Measurements from ENCODE around the gene NFILZ. TPM values are rescaled to one million over a fixed set of nuclear protein-coding genes. Genes with fewer than 3 reads are reported as not detected.
"Not testable (repeated sequence)": the region's sequence is repeated elsewhere in the genome, so short reads cannot be mapped to it uniquely, and the experiment has no call there.

NFILZ gene
- total RNA-seq, 2 experiments from 2014 or later: not detected

GRCh38 chr19:8617984-8618383 is 12.4 kb upstream of the NFILZ start:
- Histone ChIP-seq H3K4me1 (ENCODE audit: insufficient read depth, low read length, poor library complexity, severe bottlenecking) (no peaks in the 10 kb centered on the region), H2AFZ (ENCODE audit: low read length) (no peak overlapping the region), H3K4me2 (ENCODE audit: low read length) (no peak overlapping the region), H3K9me2 (ENCODE audit: insufficient read depth, low read length) (no peaks in the 10 kb centered on the region), H3K27ac (ENCODE audit: low read depth, low read length, poor library complexity, severe bottlenecking) (no peak overlapping the region), H3K4me3 (ENCODE audit: low read depth, low read length, poor library complexity, severe bottlenecking) (no peak overlapping the region), H3K36me3 (ENCODE audit: insufficient read depth, low read length) (no peaks in the 10 kb centered on the region), H3K9me3 (ENCODE audit: low read length) (no peaks in the 10 kb centered on the region), H3K79me2 (ENCODE audit: insufficient read depth, low read depth, low read length) (no peaks in the 10 kb centered on the region), H4K20me1 (ENCODE audit: insufficient read depth, low read length) (no peaks in the 10 kb centered on the region)
- CTCF ChIA-PET (ENCODE audit: unreplicated experiment): no interaction called here
- intact Hi-C loops (cut with micrococcal nuclease; ENCODE audit: unreplicated experiment): no loop called here
- no TSS peak for BruUV-seq (replicated peaks)
- TF ChIP-seq EZH2phosphoT487 (IDR thresholded peaks at IDR 0.05; ENCODE audit: borderline replicate concordance, low read depth, low read length): no peak
- TF ChIP-seq CTCF (conservative IDR thresholded peaks at IDR 0.05; ENCODE audit: low read length): no peak
- POLR2A ChIA-PET: no interaction called here
- no peak for DNase-seq (ENCODE audit: low spot score)

DNA sequence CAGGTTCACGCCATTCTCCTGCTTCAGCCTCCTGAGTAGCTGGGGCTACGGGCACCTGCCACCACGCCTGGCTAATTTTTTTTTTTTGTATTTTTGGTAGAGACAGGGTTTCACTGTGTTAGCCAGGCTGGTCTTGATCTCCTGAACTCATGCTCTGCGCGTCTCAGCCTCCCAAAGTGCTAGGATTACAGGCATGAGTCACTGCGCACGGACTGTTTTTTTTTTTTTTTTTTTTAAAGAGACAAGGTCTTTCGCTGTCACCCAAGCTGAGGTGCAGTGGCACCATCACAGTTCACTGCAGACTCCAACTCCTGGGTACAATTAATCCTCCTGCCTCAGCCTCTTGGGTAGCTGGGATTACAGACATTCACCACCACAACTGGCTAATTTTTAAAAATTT is 11.7 kb upstream of the NFILZ start:
- intact Hi-C loops (cut with micrococcal nuclease; ENCODE audit: unreplicated experiment): no loop called here
- POLR2A ChIA-PET: no interaction called here

DNA sequence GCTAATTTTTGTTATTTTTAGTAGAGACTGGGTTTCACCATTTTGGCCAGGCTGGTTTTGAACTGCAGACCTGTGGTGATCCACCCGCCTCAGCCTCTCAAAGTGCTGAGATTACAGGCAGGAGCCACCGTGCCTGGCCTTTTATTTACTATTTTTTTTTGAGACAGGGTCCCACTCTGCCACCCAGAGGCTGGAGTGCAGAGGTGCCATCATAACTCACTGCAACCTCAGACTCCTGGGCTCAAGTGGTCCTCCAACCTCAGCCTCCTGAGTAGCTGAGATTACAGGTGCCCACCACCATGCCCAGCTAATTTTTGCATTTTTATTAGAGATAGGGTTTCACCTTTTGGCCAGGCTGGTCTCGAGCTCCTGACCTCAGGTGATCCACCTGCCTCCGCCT is 7.5 kb upstream of the NFILZ start:
- CTCF ChIA-PET (ENCODE audit: unreplicated experiment); H3K9me3 ChIP-seq (ENCODE audit: low read length); BruUV-seq (replicated peaks); H3K79me2 ChIP-seq (ENCODE audit: insufficient read depth, low read depth, low read length); DNase-seq (ENCODE audit: low spot score); H3K9me2 ChIP-seq (ENCODE audit: insufficient read depth, low read length); H3K36me3 ChIP-seq (ENCODE audit: insufficient read depth, low read length); H4K20me1 ChIP-seq (ENCODE audit: insufficient read depth, low read length); H3K4me2 ChIP-seq (ENCODE audit: low read length); intact Hi-C loops (cut with micrococcal nuclease; ENCODE audit: unreplicated experiment); H3K4me3 ChIP-seq (ENCODE audit: low read depth, low read length, poor library complexity, severe bottlenecking); H2AFZ ChIP-seq (ENCODE audit: low read length); H3K27ac ChIP-seq (ENCODE audit: low read depth, low read length, poor library complexity, severe bottlenecking); H3K4me1 ChIP-seq (ENCODE audit: insufficient read depth, low read length, poor library complexity, severe bottlenecking): not testable (repeated sequence)
- POLR2A ChIA-PET: interaction anchor here (0.6 kb wide), 1 partner anchor 8 kb away, joined by 3 read pairs; no protein-coding TSS in a partner anchor
- TF ChIP-seq CTCF (conservative IDR thresholded peaks at IDR 0.05; ENCODE audit: low read length): 0 out of 2 replicates have a peak, but pooled peaks have one; percentile 35

More for the DNA sequence above, 11.7 kb upstream of the NFILZ start:
- CTCF ChIA-PET (ENCODE audit: unreplicated experiment): no interaction called here
- no peaks in the 10 kb centered on the region for H3K36me3 ChIP-seq (ENCODE audit: insufficient read depth, low read length)
- H3K4me1 ChIP-seq (ENCODE audit: insufficient read depth, low read length, poor library complexity, severe bottlenecking): no peaks in the 10 kb centered on the region
- H3K4me2 ChIP-seq (ENCODE audit: low read length): no peak overlapping the region
- H3K27ac ChIP-seq (ENCODE audit: low read depth, low read length, poor library complexity, severe bottlenecking): no peak overlapping the region
- no peaks in the 10 kb centered on the region for H3K79me2 ChIP-seq (ENCODE audit: insufficient read depth, low read depth, low read length)
- TF ChIP-seq CTCF (conservative IDR thresholded peaks at IDR 0.05; ENCODE audit: low read length) (no peak), EZH2phosphoT487 (IDR thresholded peaks at IDR 0.05; ENCODE audit: borderline replicate concordance, low read depth, low read length) (no peak)
- DNase-seq (ENCODE audit: low spot score): no peak
- no peak overlapping the region for H3K4me3 ChIP-seq (ENCODE audit: low read depth, low read length, poor library complexity, severe bottlenecking)
- H4K20me1 ChIP-seq (ENCODE audit: insufficient read depth, low read length): no peaks in the 10 kb centered on the region
- H3K9me2 ChIP-seq (ENCODE audit: insufficient read depth, low read length): no peaks in the 10 kb centered on the region
- no peak overlapping the region for H2AFZ ChIP-seq (ENCODE audit: low read length)
- no TSS peak for BruUV-seq (replicated peaks)
- H3K9me3 ChIP-seq (ENCODE audit: low read length): no peaks in the 10 kb centered on the region
